ENCODE data around the gene NOX3.

Gene NOX3

GRCh38 chr6:155444952-155445903, 10.4 kb downstream of the NOX3 start:
- H3K27ac ChIP-seq, result no peak overlapping the region
- TF ChIP-seq CTCF (conservative IDR thresholded peaks at IDR 0.05), result no peak

GRCh38 chr6:155444120-155444917, 11.3 kb downstream of the NOX3 start:
- no peak for TF ChIP-seq CTCF (conservative IDR thresholded peaks at IDR 0.05)
- H3K27ac ChIP-seq, result no peak overlapping the region

- no peak overlapping the region for H3K27ac ChIP-seq
- TF ChIP-seq CTCF (conservative IDR thresholded peaks at IDR 0.05), result no peak
Observed at GRCh38 chr6:155443168-155443567, 12.5 kb downstream of the NOX3 start.

- no peak for TF ChIP-seq CTCF (conservative IDR thresholded peaks at IDR 0.05)
- no peak overlapping the region for H3K27ac ChIP-seq
Observed at GRCh38 chr6:155442562-155442961, 13.1 kb downstream of the NOX3 start.

- no peak overlapping the region for H3K27ac ChIP-seq
- no peak for TF ChIP-seq CTCF (conservative IDR thresholded peaks at IDR 0.05)
Observed at GRCh38 chr6:155441112-155441465, 14.6 kb downstream of the NOX3 start.

GRCh38 chr6:155440398-155441111, 15.1 kb downstream of the NOX3 start:
- no peak for TF ChIP-seq CTCF (conservative IDR thresholded peaks at IDR 0.05)
- no peak overlapping the region for H3K27ac ChIP-seq

GRCh38 chr6:155439376-155439775, 16.3 kb downstream of the NOX3 start:
- H3K27ac ChIP-seq, result no peak overlapping the region
- no peak for TF ChIP-seq CTCF (conservative IDR thresholded peaks at IDR 0.05)
